Adrenal gland (tissue), 5 donors: ENCODE data around the gene CIRBP.

Source experiments
- CTCF ChIP-seq, 6 experiments: fragments of 450-650 bp in 4 of 6; fragments of 200-600 bp in 2 of 6; sonication (generic) in 1 of 6; IDR thresholded peaks; 1 replicate in 5 of 6; 2 replicates in 1 of 6; pipeline versions ENCODE4 v1.5.1 to v1.8.0; 2016 to 2021; ENCODE audit warnings: antibody characterized with exemption in 6 of 6, mild to moderate bottlenecking in 2 of 6, moderate library complexity in 1 of 6
- POLR2A ChIP-seq, 2 donors: fragments of 450-650 bp; IDR thresholded peaks; one replicate each; pipeline ENCODE4 v1.6.1; 2017; ENCODE audit warnings: antibody characterized with exemption in 2 of 2, mild to moderate bottlenecking in 2 of 2, moderate library complexity in 1 of 2
- donor health status: DM: no; HTN: no; CAD: no.

GRCh38 chr19:1304197-1304924 lies 35.2 kb downstream of the CIRBP start:
- TF ChIP-seq CTCF (IDR thresholded peaks at IDR 0.05), result no peak
- no peak for TF ChIP-seq POLR2A (IDR thresholded peaks at IDR 0.05)
